HG02623 (cell line): ENCODE measurements around the gene TMEM95.

Experiments
- ATAC-seq: cut with Tn5 transposase; IDR thresholded peaks from one replicate; pipeline ENCODE4 v1.9.1; 2021; ENCODE audit warnings: moderate library complexity; ENCODE audit not compliant: unreplicated experiment

Gene TMEM95

GRCh38 chr17:7355053-7355452, at the start of gene TMEM95:
TMEM95 (plus strand) TSS chr17:7355156; CDS start chr17:7355205, 49 bp downstream.
- ATAC-seq, result no peak

- peak; percentile 69 for ATAC-seq
These were observed 47.9 kb upstream of the TMEM95 start, which contains the start of gene EIF5A for GRCh38 chr17:7306911-7307685. EIF5A (plus strand) TSS chr17:7307628; CDS start chr17:7309636, 2,008 bp downstream.

GRCh38 chr17:7307686-7308624, 47.0 kb upstream of the TMEM95 start:
- ATAC-seq, result no peak

- no peak for ATAC-seq
These were observed 46.1 kb upstream of the TMEM95 start for GRCh38 chr17:7308625-7309433.

GRCh38 chr17:7309628-7310027, 45.3 kb upstream of the TMEM95 start:
- no peak for ATAC-seq

- ATAC-seq, result no peak
These were observed 43.7 kb upstream of the TMEM95 start for GRCh38 chr17:7311110-7311705.

- ATAC-seq, result no peak
These were observed 42.4 kb upstream of the TMEM95 start for GRCh38 chr17:7312432-7313087.

- ATAC-seq, result no peak
These were observed 41.7 kb upstream of the TMEM95 start for GRCh38 chr17:7313088-7313889.

- ATAC-seq, result no peak
These were observed 40.9 kb upstream of the TMEM95 start for GRCh38 chr17:7313890-7314718.

- ATAC-seq, result peak; percentile 67
These were observed 40.0 kb upstream of the TMEM95 start, which contains the start of gene GPS2 for GRCh38 chr17:7314719-7315569. GPS2 (minus strand) TSS chr17:7315360; CDS start chr17:7315052, 308 bp downstream.

GRCh38 chr17:7315570-7316235, 39.3 kb upstream of the TMEM95 start:
- ATAC-seq, result peak; percentile 21

GRCh38 chr17:7317161-7317803, 37.7 kb upstream of the TMEM95 start:
- no peak for ATAC-seq

- ATAC-seq, result no peak
These were observed 36.7 kb upstream of the TMEM95 start for GRCh38 chr17:7318121-7318860.

- no peak for ATAC-seq
These were observed 33.5 kb upstream of the TMEM95 start for GRCh38 chr17:7321466-7321865.

- ATAC-seq, result no peak
These were observed 32.3 kb upstream of the TMEM95 start for GRCh38 chr17:7322520-7323194.
